HEK293T (cell line): ENCODE results near the gene RNF133.

Experiments
- ARNT ChIP-seq: fragments of 450-650 bp; IDR thresholded peaks from 2 replicates; pipeline ENCODE4 v1.6.1; 2017; ENCODE audit warnings: mild to moderate bottlenecking
- CTBP1 ChIP-seq: fragments of 450-650 bp; IDR thresholded peaks from 2 replicates; pipeline ENCODE4 v1.6.1; 2016; ENCODE audit warnings: borderline replicate concordance
- ELF4 ChIP-seq: fragments of 450-650 bp; IDR thresholded peaks from 2 replicates; pipeline ENCODE4 v1.6.1; 2017; ENCODE audit warnings: antibody characterized with exemption
- FOXA1 ChIP-seq: fragments of 450-650 bp; IDR thresholded peaks from 2 replicates; pipeline ENCODE4 v1.6.1; 2016; ENCODE audit warnings: mild to moderate bottlenecking
- FOXK2 ChIP-seq: fragments of 450-650 bp; IDR thresholded peaks from 2 replicates; pipeline ENCODE4 v1.6.1; 2016; ENCODE audit warnings: mild to moderate bottlenecking
- FOXM1 ChIP-seq: fragments of 450-650 bp; IDR thresholded peaks from 2 replicates; pipeline ENCODE4 v1.6.1; 2017; ENCODE audit warnings: mild to moderate bottlenecking, borderline replicate concordance
- HDGF ChIP-seq: fragments of 450-650 bp; IDR thresholded peaks from 2 replicates; pipeline ENCODE4 v1.6.1; 2017; ENCODE audit warnings: antibody characterized with exemption, borderline replicate concordance
- LEF1 ChIP-seq: fragments of 450-650 bp; IDR thresholded peaks from 2 replicates; pipeline ENCODE4 v1.6.1; 2017; ENCODE audit warnings: mild to moderate bottlenecking, borderline replicate concordance
- NFRKB ChIP-seq: fragments of 450-650 bp; IDR thresholded peaks from 2 replicates; pipeline ENCODE4 v1.6.1; 2016; ENCODE audit warnings: mild to moderate bottlenecking, moderate library complexity
- SP1 ChIP-seq: fragments of 450-650 bp; IDR thresholded peaks from 2 replicates; pipeline ENCODE4 v1.6.1; 2017
- SUZ12 ChIP-seq: fragments of 450-650 bp; IDR thresholded peaks from 2 replicates; pipeline ENCODE4 v1.6.1; 2016; ENCODE audit warnings: mild to moderate bottlenecking
- TARDBP ChIP-seq: fragments of 450-650 bp; IDR thresholded peaks from 2 replicates; pipeline ENCODE4 v1.6.1; 2016

- no peak for TF ChIP-seq CTBP1
- no peak for TF ChIP-seq ELF4
- no peak for TF ChIP-seq FOXA1
- no peak for TF ChIP-seq SP1
- TF ChIP-seq NFRKB: no peak
- no peak for TF ChIP-seq HDGF
- no peak for TF ChIP-seq ARNT
- TF ChIP-seq SUZ12: no peak
- TF ChIP-seq TARDBP: no peak
- TF ChIP-seq FOXK2: no peak
- TF ChIP-seq FOXM1: no peak
- TF ChIP-seq LEF1: no peak
Measured at GRCh38 chr7:122706836-122707235, 7.9 kb upstream of the RNF133 start.
